ENCODE data around the gene RAD51B.

Gene RAD51B

GRCh38 chr14:68315081-68315480, 495.5 kb downstream of the RAD51B start:
- no peak for DNase-seq

- no peak for DNase-seq
Observed at GRCh38 chr14:68316078-68316868, 496.7 kb downstream of the RAD51B start.

GRCh38 chr14:68317239-68317638, 497.7 kb downstream of the RAD51B start:
- DNase-seq, result no peak

GRCh38 chr14:68318828-68319227, 499.2 kb downstream of the RAD51B start:
- no peak for DNase-seq

GRCh38 chr14:68320495-68320894, 500.9 kb downstream of the RAD51B start:
- DNase-seq, result no peak

GRCh38 chr14:68322940-68323620, 503.5 kb downstream of the RAD51B start:
- no peak for DNase-seq

- no peak for DNase-seq
Observed at GRCh38 chr14:68325267-68325807, 505.8 kb downstream of the RAD51B start.

GRCh38 chr14:68327231-68327630, 507.7 kb downstream of the RAD51B start:
- no peak for DNase-seq

GRCh38 chr14:68328509-68328908, 508.9 kb downstream of the RAD51B start:
- no peak for DNase-seq

GRCh38 chr14:68331426-68331825, 511.8 kb downstream of the RAD51B start:
- DNase-seq, result no peak

- no peak for DNase-seq
Observed at GRCh38 chr14:68331991-68332390, 512.4 kb downstream of the RAD51B start.

GRCh38 chr14:68333262-68333661, 513.7 kb downstream of the RAD51B start:
- no peak for DNase-seq

GRCh38 chr14:68335312-68335711, 515.7 kb downstream of the RAD51B start:
- DNase-seq, result no peak

GRCh38 chr14:68336165-68336564, 516.6 kb downstream of the RAD51B start:
- no peak for DNase-seq

GRCh38 chr14:68337279-68337678, 517.7 kb downstream of the RAD51B start:
- DNase-seq, result no peak

- DNase-seq, result no peak
Observed at GRCh38 chr14:68340262-68340661, 520.7 kb downstream of the RAD51B start.

- DNase-seq, result no peak
Observed at GRCh38 chr14:68341411-68342212, 522.0 kb downstream of the RAD51B start.

- DNase-seq, result no peak
Observed at GRCh38 chr14:68342216-68342763, 522.7 kb downstream of the RAD51B start.

- no peak for DNase-seq
Observed at GRCh38 chr14:68343534-68344118, 524.0 kb downstream of the RAD51B start.

- no peak for DNase-seq
Observed at GRCh38 chr14:68345738-68346137, 526.2 kb downstream of the RAD51B start.

GRCh38 chr14:68346556-68347343, 527.2 kb downstream of the RAD51B start:
- DNase-seq, result no peak

All from activated effector memory CD4-positive, alpha-beta T cell treated with anti-CD3 and anti-CD28 coated beads, Interleukin-2, amount 50 U/mL, for 16 hours (primary cell).